HG02610 (cell line): ENCODE measurements around the gene CT47A7.
"Not testable (repeated sequence)": the region's sequence is repeated elsewhere in the genome, so short reads cannot be mapped to it uniquely, and the experiment has no call there.

Experiments
- ATAC-seq: cut with Tn5 transposase; IDR thresholded peaks from one replicate; pipeline ENCODE4 v1.9.1; 2021; ENCODE audit warnings: mild to moderate bottlenecking, moderate library complexity; ENCODE audit not compliant: unreplicated experiment

CT47A7 gene

DNA sequence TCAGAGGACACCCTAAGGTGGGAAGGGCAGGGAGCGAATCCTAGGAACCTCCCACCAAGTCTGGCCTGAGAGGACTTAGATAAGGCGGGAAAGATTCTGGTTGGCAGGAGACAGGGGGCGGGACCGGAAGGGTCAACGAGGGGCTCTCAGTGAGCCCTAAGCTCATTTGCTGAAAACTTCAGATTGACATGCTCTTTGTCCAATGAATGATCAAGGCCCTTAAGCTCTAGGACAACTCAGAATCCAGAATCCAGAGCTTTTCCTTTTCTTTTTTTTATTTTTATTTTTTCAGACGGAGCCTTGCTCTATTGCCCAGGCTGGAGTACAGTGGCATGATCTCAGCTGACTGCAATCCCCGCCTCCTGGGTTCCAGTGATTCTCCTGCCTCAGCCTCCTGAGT, at the start of gene CT47A7:
CT47A7 (minus strand) TSS at position 101 of the 400 bp plus-strand sequence. CDS start 255 bp downstream, outside the sequence.
- ATAC-seq, result not testable (repeated sequence)

DNA sequence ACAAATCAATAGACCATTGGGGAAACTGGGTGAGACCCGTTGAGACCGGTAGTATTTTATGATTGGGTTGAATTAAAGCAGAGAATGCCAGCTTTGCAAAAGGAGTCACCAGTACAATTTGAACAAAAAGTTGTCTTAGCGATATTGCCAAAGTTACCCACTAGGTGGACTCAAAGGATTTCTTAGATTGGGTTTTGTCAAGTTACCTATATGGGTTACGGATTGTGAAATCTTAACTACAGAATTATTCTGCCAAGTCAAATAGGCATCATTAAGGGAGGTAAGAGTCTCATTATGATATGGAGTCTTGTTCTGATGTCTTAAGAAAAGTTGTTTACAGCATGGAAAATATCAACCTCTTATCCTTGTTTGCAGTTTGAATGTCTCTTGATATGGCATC, 44.2 kb upstream of the CT47A7 start:
- no peak for ATAC-seq

DNA sequence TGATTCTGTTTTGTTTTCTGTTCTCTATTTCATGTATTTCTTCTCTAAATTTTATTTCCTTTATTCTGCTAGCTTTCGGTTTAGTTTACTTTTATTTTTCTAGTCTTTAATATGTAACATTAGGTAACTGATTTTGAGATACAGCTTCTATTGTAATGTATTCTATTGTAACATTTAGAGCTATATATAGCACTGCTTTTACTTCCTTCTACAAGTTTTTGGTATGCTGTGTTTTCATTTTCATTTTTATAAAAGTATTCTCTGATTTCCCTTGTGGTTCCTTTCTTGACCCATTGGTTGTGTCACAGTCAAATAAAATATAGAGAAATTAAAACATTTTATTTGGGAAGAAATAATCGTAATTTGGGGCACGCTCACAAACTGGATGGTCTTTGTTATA, 43.0 kb upstream of the CT47A7 start:
- ATAC-seq, result no peak

DNA sequence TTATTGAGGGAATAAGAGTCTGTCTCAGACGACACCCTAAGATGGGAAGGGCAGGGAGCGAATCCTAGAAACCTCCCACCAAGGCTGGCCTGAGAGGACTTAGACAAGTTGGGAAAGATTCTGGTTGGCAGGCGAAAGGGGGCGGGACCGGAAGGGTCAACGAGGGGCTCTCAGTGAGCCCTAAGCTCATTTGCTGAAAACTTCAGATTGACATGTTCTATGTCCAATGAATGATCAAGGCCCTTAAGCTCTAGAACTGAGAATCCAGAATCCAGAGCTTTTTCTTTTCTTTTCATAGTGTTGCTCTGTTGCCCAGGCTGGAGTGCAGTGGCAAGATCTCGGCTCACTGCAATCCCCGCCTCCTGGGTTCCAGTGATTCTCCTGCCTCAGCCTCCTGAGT, 29.3 kb upstream of the CT47A7 start, which contains the start of gene CT47A1:
CT47A1 (minus strand) TSS at position 101 of the 400 bp plus-strand sequence. CDS start 231 bp downstream, outside the sequence.
- ATAC-seq, result not testable (repeated sequence)
